ENCODE data around the gene NOC3L. TPM values are rescaled to one million over a fixed set of nuclear protein-coding genes. Genes with fewer than 3 reads are reported as not detected.

Gene NOC3L
- total RNA-seq, 1 experiment from 2014 or later: 39.0 TPM

- BruUV-seq (replicated peaks): no TSS peak
Observed at GRCh38 chr10:94320285-94320914, 42.3 kb downstream of the NOC3L start.

GRCh38 chr10:94316560-94316959, 46.2 kb downstream of the NOC3L start:
- H3K4me1 Mint-ChIP-seq (ENCODE audit: insufficient read depth, unreplicated experiment): no peaks in the 10 kb centered on the region

More at GRCh38 chr10:94320285-94320914, 42.3 kb downstream of the NOC3L start:
- intact Hi-C loops (cut with micrococcal nuclease): loop anchor here (1.0 to 5.0 kb wide), 5 partner anchors 124 to 618 kb away; partner anchors contain the start of gene FRA10AC1
- H3K27ac Mint-ChIP-seq (ENCODE audit: low read depth, unreplicated experiment): no peak overlapping the region
- CTCF ChIA-PET: interaction anchor here (0.5 to 8.6 kb wide), 72 partner anchors 8 to 1850 kb away, joined by 3 to 224 read pairs (median 4); partner anchors contain the start of genes FRA10AC1 and NOC3L
- no peaks in the 10 kb centered on the region for H3K9me3 Mint-ChIP-seq (ENCODE audit: unreplicated experiment)
- H3K4me1 Mint-ChIP-seq (ENCODE audit: insufficient read depth, unreplicated experiment): no peaks in the 10 kb centered on the region
- H3K4me3 Mint-ChIP-seq (ENCODE audit: unreplicated experiment): no peak overlapping the region
- H3K27me3 Mint-ChIP-seq (ENCODE audit: insufficient read depth, unreplicated experiment): no peaks in the 10 kb centered on the region
- H3K36me3 Mint-ChIP-seq (ENCODE audit: insufficient read depth, unreplicated experiment): peaks cover 20% of the 10 kb centered on the region
- peak; percentile 76 for DNase-seq (ENCODE audit: unreplicated experiment)
- POLR2A ChIA-PET: interaction anchor here (0.6 to 2.9 kb wide), 3 partner anchors 238 to 403 kb away, joined by 3 to 20 read pairs (median 4); no protein-coding TSS in a partner anchor
- peak; percentile 79 for TF ChIP-seq CTCF (IDR thresholded peaks at IDR 0.05; ENCODE audit: unreplicated experiment)

GRCh38 chr10:94315975-94316464, 46.7 kb downstream of the NOC3L start:
- no TSS peak for BruUV-seq (replicated peaks)
- no peak overlapping the region for H3K27ac Mint-ChIP-seq (ENCODE audit: low read depth, unreplicated experiment)
- intact Hi-C loops (cut with micrococcal nuclease): loop anchor here (5.0 kb wide), 1 partner anchor 34 kb away; no protein-coding TSS in a partner anchor

More at GRCh38 chr10:94316560-94316959, 46.2 kb downstream of the NOC3L start:
- Mint-ChIP-seq H3K36me3 (ENCODE audit: insufficient read depth, unreplicated experiment) (peaks cover 10% of the 10 kb centered on the region), H3K27me3 (ENCODE audit: insufficient read depth, unreplicated experiment) (no peaks in the 10 kb centered on the region), H3K4me3 (ENCODE audit: unreplicated experiment) (no peak overlapping the region), H3K27ac (ENCODE audit: low read depth, unreplicated experiment) (no peak overlapping the region), H3K9me3 (ENCODE audit: unreplicated experiment) (no peaks in the 10 kb centered on the region)
- no TSS peak for BruUV-seq (replicated peaks)
- intact Hi-C loops (cut with micrococcal nuclease): loop anchor here (5.0 kb wide), 1 partner anchor 34 kb away; no protein-coding TSS in a partner anchor
- no peak for TF ChIP-seq CTCF (IDR thresholded peaks at IDR 0.05; ENCODE audit: unreplicated experiment)
- POLR2A ChIA-PET: no interaction called here
- CTCF ChIA-PET: interaction anchor here (0.7 to 8.6 kb wide), 3 partner anchors 126 to 400 kb away, joined by 3 to 224 read pairs (median 4); no protein-coding TSS in a partner anchor
- no peak for DNase-seq (ENCODE audit: unreplicated experiment)

More at GRCh38 chr10:94315975-94316464, 46.7 kb downstream of the NOC3L start:
- Mint-ChIP-seq H3K4me1 (ENCODE audit: insufficient read depth, unreplicated experiment) (no peaks in the 10 kb centered on the region), H3K27me3 (ENCODE audit: insufficient read depth, unreplicated experiment) (no peaks in the 10 kb centered on the region), H3K4me3 (ENCODE audit: unreplicated experiment) (no peak overlapping the region), H3K9me3 (ENCODE audit: unreplicated experiment) (no peaks in the 10 kb centered on the region), H3K36me3 (ENCODE audit: insufficient read depth, unreplicated experiment) (peaks cover 5% of the 10 kb centered on the region)
- CTCF ChIA-PET: interaction anchor here (1.0 to 8.6 kb wide), 2 partner anchors 395 to 399 kb away, joined by 3 to 224 read pairs; no protein-coding TSS in a partner anchor
- no peak for TF ChIP-seq CTCF (IDR thresholded peaks at IDR 0.05; ENCODE audit: unreplicated experiment)
- POLR2A ChIA-PET: no interaction called here
- no peak for DNase-seq (ENCODE audit: unreplicated experiment)
